Activated naive CD8-positive, alpha-beta T cell treated with anti-CD3 and anti-CD28 coated beads, Interleukin-2, amount 10 ng/mL, durations not matched to agents 7 days and 5 days (primary cell): ENCODE results near the gene MAST4. TPM values are rescaled to one million over a fixed set of nuclear protein-coding genes. Genes with fewer than 3 reads are reported as not detected.

Source experiments
- ATAC-seq: fragments of 150-1000 bp; cut with Tn5 transposase; one replicate; pipeline ENCODE4 v1.10.0; 2021; ENCODE audit warnings: low read depth, moderate library complexity
- POLR2A ChIA-PET: fragments of 350-600 bp; sonication (Branson Sonifier 250); formaldehyde crosslinking; loops from one replicate; lab custom pipeline; 2021; ENCODE audit warnings: antibody characterized with exemption; lab: Charles Lee
- DNase-seq: peaks from one replicate; pipeline ENCODE4 v3.0.0; 2021
- H3K27ac Mint-ChIP-seq: one replicate; pipeline ENCODE4 v1.8.0; 2022; ENCODE audit warnings: mild to moderate bottlenecking, mixed read lengths
- H3K27me3 Mint-ChIP-seq: one replicate; pipeline ENCODE4 v1.8.0; 2022; ENCODE audit warnings: mild to moderate bottlenecking, moderate library complexity, mixed read lengths
- H3K36me3 Mint-ChIP-seq: one replicate; pipeline ENCODE4 v1.8.0; 2021; ENCODE audit warnings: mild to moderate bottlenecking, mixed read lengths
- H3K4me1 Mint-ChIP-seq: one replicate; pipeline ENCODE4 v1.8.0; 2021; ENCODE audit warnings: mixed read lengths
- H3K4me3 Mint-ChIP-seq: one replicate; pipeline ENCODE4 v1.8.0; 2022; ENCODE audit warnings: mild to moderate bottlenecking, moderate library complexity, mixed read lengths
- H3K9me3 Mint-ChIP-seq: one replicate; pipeline ENCODE4 v1.8.0; 2021; ENCODE audit warnings: mixed read lengths
- total RNA-seq, 2 experiments: library from RNA; stranded (reverse); gene quantifications; one replicate each; pipeline ENCODE4 v1.2.3, GENCODE V29; 2021

MAST4 gene
- total RNA-seq, 2 experiments from 2014 or later, result 13.4 to 14.3 TPM

DNA sequence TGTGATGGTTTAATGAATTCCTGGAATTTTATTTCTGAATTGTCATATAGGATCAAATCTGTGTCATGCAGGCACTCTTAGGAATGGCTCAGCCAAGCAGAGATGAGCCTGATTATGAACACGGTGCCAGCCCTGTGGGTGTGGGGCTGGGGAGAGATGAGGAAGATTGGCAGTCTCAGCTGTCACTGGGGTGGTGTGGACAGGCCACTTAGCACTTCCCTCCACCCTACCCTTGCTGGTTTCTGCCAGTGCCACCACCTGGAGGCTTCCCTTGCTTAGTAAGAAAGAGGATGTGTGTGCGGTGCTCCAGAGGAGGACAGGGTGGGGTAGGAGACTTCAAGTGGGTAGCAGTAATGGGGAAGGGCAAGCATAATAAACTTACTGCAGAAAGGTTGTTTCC lies 373.8 kb downstream of the MAST4 start:
- peaks cover 1% of the 10 kb centered on the region for H3K36me3 Mint-ChIP-seq
- DNase-seq, result no peak
- no peak for ATAC-seq
- H3K4me1 Mint-ChIP-seq, result peaks cover 4% of the 10 kb centered on the region
- POLR2A ChIA-PET, result no interaction called here
- no peak overlapping the region for H3K27ac Mint-ChIP-seq
- peaks cover 6% of the 10 kb centered on the region for H3K27me3 Mint-ChIP-seq
- H3K4me3 Mint-ChIP-seq, result no peak overlapping the region
- H3K9me3 Mint-ChIP-seq, result no peaks in the 10 kb centered on the region

- Mint-ChIP-seq H3K27me3 (peaks cover 6% of the 10 kb centered on the region), H3K27ac (no peak overlapping the region), H3K4me1 (peaks cover 4% of the 10 kb centered on the region), H3K9me3 (no peaks in the 10 kb centered on the region), H3K4me3 (no peak overlapping the region), H3K36me3 (peaks cover 1% of the 10 kb centered on the region)
- POLR2A ChIA-PET, result no interaction called here
- DNase-seq (no peak), ATAC-seq (no peak)
These were observed 375.8 kb downstream of the MAST4 start for GRCh38 chr5:66972004-66972403.

GRCh38 chr5:66974256-66974655 lies 378.1 kb downstream of the MAST4 start:
- DNase-seq, result no peak
- ATAC-seq, result no peak
- Mint-ChIP-seq H3K4me3 (no peak overlapping the region), H3K36me3 (peaks cover 1% of the 10 kb centered on the region), H3K27ac (no peak overlapping the region), H3K4me1 (peaks cover 4% of the 10 kb centered on the region), H3K27me3 (peaks cover 6% of the 10 kb centered on the region), H3K9me3 (no peaks in the 10 kb centered on the region)
- POLR2A ChIA-PET, result no interaction called here

- POLR2A ChIA-PET, result no interaction called here
- ATAC-seq (no peak), DNase-seq (no peak)
- Mint-ChIP-seq H3K36me3 (peaks cover 1% of the 10 kb centered on the region), H3K4me1 (no peaks in the 10 kb centered on the region), H3K27ac (no peak overlapping the region), H3K27me3 (peaks cover 11% of the 10 kb centered on the region), H3K4me3 (no peak overlapping the region), H3K9me3 (no peaks in the 10 kb centered on the region)
These were observed 379.9 kb downstream of the MAST4 start for GRCh38 chr5:66976108-66976507.

DNA sequence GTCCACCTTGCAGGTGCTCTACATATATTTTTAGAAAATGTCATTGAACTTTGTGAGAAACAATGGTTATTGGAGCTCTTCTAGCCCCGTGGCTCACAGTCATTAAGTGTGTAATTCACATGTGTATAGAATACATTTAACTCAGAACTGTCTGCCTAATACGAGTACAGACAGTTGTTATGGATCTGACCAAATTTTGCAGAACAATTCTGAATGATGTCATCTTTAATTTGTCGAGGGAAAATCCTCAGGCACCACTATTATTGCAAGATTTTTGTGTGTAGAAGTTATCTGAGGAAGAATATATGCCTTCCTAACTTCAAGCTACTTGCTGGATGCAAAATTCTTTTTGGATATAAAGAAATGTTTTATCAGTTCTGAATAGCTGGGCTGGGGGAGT lies 383.5 kb downstream of the MAST4 start:
- no peak for ATAC-seq
- no peaks in the 10 kb centered on the region for H3K4me1 Mint-ChIP-seq
- POLR2A ChIA-PET, result no interaction called here

DNA sequence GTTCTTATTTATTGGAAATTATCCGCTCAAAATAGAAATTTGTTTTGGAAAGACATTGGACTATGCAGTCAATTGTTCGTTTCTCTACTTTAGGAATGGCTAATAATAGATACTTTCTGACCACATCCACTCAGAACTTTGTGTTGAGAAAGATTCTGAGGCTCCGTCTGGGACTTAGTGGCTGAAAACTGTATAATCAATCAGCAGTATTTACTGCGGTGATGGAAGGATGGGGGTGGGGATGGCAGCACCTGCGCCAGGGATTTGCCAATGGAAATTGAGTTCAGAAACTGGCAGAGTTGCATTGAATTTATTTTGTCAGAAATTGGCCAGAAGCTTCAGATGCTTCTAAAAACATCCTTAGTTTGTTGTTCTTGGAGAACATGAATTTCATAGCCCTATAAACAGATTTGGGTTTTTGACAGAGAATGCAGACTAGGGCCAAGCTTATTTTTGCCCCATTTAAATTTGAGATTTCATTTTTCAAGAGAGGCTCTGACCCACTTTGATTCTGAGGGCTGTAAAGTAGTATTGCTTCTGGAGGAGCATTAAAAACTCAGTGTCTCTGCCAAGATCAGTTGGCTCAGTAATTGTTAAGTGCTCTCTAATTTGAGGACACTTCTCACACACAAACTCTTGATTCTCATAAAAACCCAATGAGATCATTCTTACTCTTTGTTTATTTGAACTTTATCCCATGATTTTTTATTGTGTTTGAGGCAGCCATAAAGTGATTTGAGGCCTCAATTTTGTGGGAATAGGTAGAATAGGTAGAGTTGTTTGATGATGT lies 385.3 kb downstream of the MAST4 start:
- Mint-ChIP-seq H3K27ac (no peak overlapping the region), H3K9me3 (no peaks in the 10 kb centered on the region), H3K27me3 (peaks cover 11% of the 10 kb centered on the region), H3K4me3 (no peak overlapping the region), H3K36me3 (no peaks in the 10 kb centered on the region), H3K4me1 (no peaks in the 10 kb centered on the region)
- DNase-seq, result no peak
- POLR2A ChIA-PET, result no interaction called here
- ATAC-seq, result no peak

More for the DNA sequence above, 383.5 kb downstream of the MAST4 start:
- Mint-ChIP-seq H3K9me3 (no peaks in the 10 kb centered on the region), H3K36me3 (no peaks in the 10 kb centered on the region), H3K27ac (no peak overlapping the region), H3K27me3 (peaks cover 11% of the 10 kb centered on the region), H3K4me3 (no peak overlapping the region)
- no peak for DNase-seq

DNA sequence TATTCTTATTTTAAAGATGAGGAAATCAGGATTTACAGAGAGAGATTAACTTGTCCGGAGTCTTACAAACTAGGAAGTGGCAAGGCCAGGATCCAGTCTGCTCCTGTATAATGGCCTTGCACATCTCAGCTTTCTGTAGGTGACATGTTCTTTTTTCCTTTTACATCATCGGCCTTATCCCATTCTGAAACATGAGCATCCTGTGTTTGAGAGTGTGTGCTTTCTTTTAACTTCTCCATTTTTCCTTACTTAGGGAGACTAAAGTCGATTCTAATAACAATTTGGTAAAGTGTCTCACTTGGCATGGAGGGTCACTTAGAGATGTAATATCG lies 385.8 kb downstream of the MAST4 start:
- Mint-ChIP-seq H3K36me3 (no peaks in the 10 kb centered on the region), H3K27ac (no peak overlapping the region), H3K27me3 (peaks cover 11% of the 10 kb centered on the region), H3K4me3 (no peak overlapping the region), H3K9me3 (no peaks in the 10 kb centered on the region), H3K4me1 (peaks cover 1% of the 10 kb centered on the region)
- DNase-seq (no peak), ATAC-seq (no peak)
- POLR2A ChIA-PET, result no interaction called here

DNA sequence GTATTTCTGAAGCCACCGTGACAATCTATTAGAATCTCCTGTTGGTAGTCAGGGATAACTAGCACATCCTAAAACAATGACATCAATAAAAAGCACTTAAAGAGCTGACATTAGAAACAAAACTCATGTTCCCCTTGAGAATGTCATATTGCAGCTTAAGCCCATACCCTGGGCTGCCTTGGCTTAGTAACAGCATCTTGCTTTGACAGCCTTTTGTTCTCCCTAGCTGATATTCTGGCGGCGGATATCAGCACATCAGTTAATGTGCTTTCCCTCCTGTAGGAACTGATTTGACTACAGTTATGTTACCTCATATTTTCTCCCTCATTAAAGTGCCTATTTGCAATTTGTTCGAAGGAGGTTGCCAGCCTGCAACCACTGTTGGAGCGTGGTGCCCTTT lies 386.3 kb downstream of the MAST4 start:
- no peak overlapping the region for H3K27ac Mint-ChIP-seq
- DNase-seq (no peak), ATAC-seq (no peak)
- peaks cover 1% of the 10 kb centered on the region for H3K4me1 Mint-ChIP-seq
- no peak overlapping the region for H3K4me3 Mint-ChIP-seq
- POLR2A ChIA-PET, result interaction anchor here (0.8 kb wide), 1 partner anchor 11 kb away, joined by 3 read pairs; no protein-coding TSS in a partner anchor
- H3K9me3 Mint-ChIP-seq, result no peaks in the 10 kb centered on the region
- no peaks in the 10 kb centered on the region for H3K36me3 Mint-ChIP-seq
- H3K27me3 Mint-ChIP-seq, result peaks cover 11% of the 10 kb centered on the region

DNA sequence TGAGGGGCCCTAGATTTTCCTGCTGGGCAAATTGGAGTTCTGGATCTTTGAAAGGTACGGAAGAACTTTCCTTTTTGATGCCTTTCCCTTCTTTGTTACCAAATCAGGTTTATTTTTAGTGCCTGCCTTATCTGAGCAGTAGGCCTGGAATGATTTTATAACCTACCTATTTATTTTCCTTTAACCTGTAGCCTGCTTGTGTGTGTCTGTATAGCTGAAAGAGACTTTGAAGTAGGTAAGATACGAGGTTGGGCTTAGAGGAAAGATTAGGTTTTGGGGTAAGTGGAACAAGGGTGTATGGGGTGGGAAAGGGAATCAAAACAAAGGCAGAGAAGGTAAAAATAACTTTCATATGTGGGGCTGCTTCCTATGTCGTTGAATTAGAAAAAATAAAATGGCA lies 389.2 kb downstream of the MAST4 start:
- Mint-ChIP-seq H3K36me3 (no peaks in the 10 kb centered on the region), H3K9me3 (no peaks in the 10 kb centered on the region), H3K4me1 (peaks cover 2% of the 10 kb centered on the region), H3K27me3 (peaks cover 10% of the 10 kb centered on the region), H3K27ac (no peak overlapping the region), H3K4me3 (no peak overlapping the region)
- POLR2A ChIA-PET, result no interaction called here
- DNase-seq (no peak), ATAC-seq (no peak)

- no peak overlapping the region for H3K27ac Mint-ChIP-seq
- H3K9me3 Mint-ChIP-seq, result no peaks in the 10 kb centered on the region
- no peak overlapping the region for H3K4me3 Mint-ChIP-seq
- H3K27me3 Mint-ChIP-seq, result peaks cover 6% of the 10 kb centered on the region
- H3K36me3 Mint-ChIP-seq, result no peaks in the 10 kb centered on the region
- DNase-seq, result no peak
- no peak for ATAC-seq
- POLR2A ChIA-PET, result no interaction called here
- H3K4me1 Mint-ChIP-seq, result peaks cover 2% of the 10 kb centered on the region
These were observed 389.8 kb downstream of the MAST4 start for GRCh38 chr5:66986009-66986408.

DNA sequence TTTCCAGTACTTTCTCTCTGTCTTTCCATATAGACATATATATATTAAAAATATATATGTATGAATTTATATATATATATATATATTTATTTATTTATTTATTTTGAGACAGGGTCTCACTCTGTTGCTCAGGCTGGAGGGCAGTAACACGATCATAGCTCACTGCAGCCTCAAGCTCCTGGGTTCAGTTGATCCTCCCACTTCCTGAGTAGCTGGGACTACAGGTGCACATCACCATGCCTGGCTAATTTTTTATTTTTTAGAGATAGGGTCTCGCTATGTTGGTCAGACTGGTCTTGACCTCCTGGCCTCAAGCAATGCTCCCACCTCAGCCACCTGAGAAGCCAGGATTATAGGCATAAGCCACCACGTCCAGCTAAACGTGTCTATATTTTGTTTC lies 390.3 kb downstream of the MAST4 start:
- Mint-ChIP-seq H3K9me3 (no peaks in the 10 kb centered on the region), H3K4me3 (no peak overlapping the region), H3K4me1 (peaks cover 2% of the 10 kb centered on the region), H3K36me3 (no peaks in the 10 kb centered on the region), H3K27me3 (peaks cover 6% of the 10 kb centered on the region), H3K27ac (no peak overlapping the region)
- DNase-seq, result no peak
- ATAC-seq, result no peak
- POLR2A ChIA-PET, result interaction anchor here (1.1 kb wide), 1 partner anchor 18 kb away, joined by 3 read pairs; no protein-coding TSS in a partner anchor

DNA sequence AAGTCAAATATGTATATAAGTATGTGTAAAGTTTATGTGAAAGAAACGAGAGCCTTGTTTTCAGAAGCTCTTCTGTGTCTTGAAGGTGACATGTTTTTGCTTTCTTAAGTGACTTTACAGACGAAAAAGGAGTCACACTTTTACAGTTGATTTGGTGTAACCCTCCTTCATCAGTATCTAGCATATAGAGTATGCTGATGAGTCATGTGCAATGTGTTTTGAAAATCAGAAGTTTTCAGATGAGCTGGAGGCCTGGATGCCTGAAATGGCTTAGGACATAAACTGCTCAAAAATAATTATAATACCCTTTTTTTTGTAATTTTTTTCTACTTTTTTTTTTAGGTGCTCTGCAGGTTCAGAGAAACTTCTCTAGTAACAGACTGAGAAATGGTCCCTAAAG lies 390.9 kb downstream of the MAST4 start:
- ATAC-seq (no peak), DNase-seq (no peak)
- H3K9me3 Mint-ChIP-seq, result no peaks in the 10 kb centered on the region
- peaks cover 2% of the 10 kb centered on the region for H3K4me1 Mint-ChIP-seq
- H3K36me3 Mint-ChIP-seq, result no peaks in the 10 kb centered on the region
- H3K27me3 Mint-ChIP-seq, result peaks cover 6% of the 10 kb centered on the region
- POLR2A ChIA-PET, result interaction anchor here (1.1 kb wide), 1 partner anchor 18 kb away, joined by 3 read pairs; no protein-coding TSS in a partner anchor
- no peak overlapping the region for H3K27ac Mint-ChIP-seq
- no peak overlapping the region for H3K4me3 Mint-ChIP-seq

GRCh38 chr5:66987540-66987939 lies 391.3 kb downstream of the MAST4 start:
- no peak for DNase-seq
- Mint-ChIP-seq H3K27me3 (peaks cover 6% of the 10 kb centered on the region), H3K36me3 (no peaks in the 10 kb centered on the region), H3K4me3 (no peak overlapping the region), H3K27ac (no peak overlapping the region), H3K9me3 (no peaks in the 10 kb centered on the region), H3K4me1 (peaks cover 2% of the 10 kb centered on the region)
- POLR2A ChIA-PET, result interaction anchor here (1.1 kb wide), 1 partner anchor 17 kb away, joined by 3 read pairs; no protein-coding TSS in a partner anchor
- no peak for ATAC-seq
